H1 (cell line): Measurements from ENCODE around the gene HELT. TPM values are rescaled to one million over a fixed set of nuclear protein-coding genes. Genes with fewer than 3 reads are reported as not detected.

Experiments used
- CTCF ChIA-PET: fragments of 300-600 bp; sonication (Branson Sonifier 250); formaldehyde crosslinking; loops from one replicate; lab custom pipeline; 2021; ENCODE audit not compliant: partially characterized antibody; lab: Charles Lee
- POLR2A ChIA-PET: fragments of 300-600 bp; sonication (Branson Sonifier 250); formaldehyde crosslinking; loops from one replicate; lab custom pipeline; 2021; ENCODE audit warnings: inconsistent platforms; ENCODE audit not compliant: partially characterized antibody; lab: Charles Lee
- DNase-seq, 2 experiments: peaks; one replicate each; pipeline versions ENCODE4 v3.0.0 to v3.0.0-alpha.2; 2010 to 2022; ENCODE audit warnings: low spot score in 2 of 2, low read depth in 1 of 2, mixed read lengths in 1 of 2
- FAIRE-seq: peaks from 2 replicates; lab custom pipeline; 2011; peaks lifted over from hg19 to GRCh38; lab: Jason Lieb, UNC
- H2AFZ ChIP-seq: 2 replicates; pipeline ENCODE4 v1.8.1; 2012; ENCODE audit warnings: low read length, inconsistent platforms
- H2AK5ac ChIP-seq: 2 replicates; pipeline ENCODE4 v1.6.1; 2013; ENCODE audit warnings: low read depth, low read length
- H2BK120ac ChIP-seq: replicated peaks from 2 replicates; pipeline ENCODE3; 2013; ENCODE audit warnings: low read depth, low read length, inconsistent platforms
- H2BK12ac ChIP-seq: 2 replicates; pipeline ENCODE4 v1.6.1; 2013; ENCODE audit warnings: low read depth, low read length
- H2BK15ac ChIP-seq: 2 replicates; pipeline ENCODE4 v1.6.1; 2013; ENCODE audit warnings: low read length
- H2BK20ac ChIP-seq: 2 replicates; pipeline ENCODE4 v1.6.1; 2013; ENCODE audit warnings: low read length
- H2BK5ac ChIP-seq: 2 replicates; pipeline ENCODE4 v1.6.1; 2013; ENCODE audit warnings: low read depth, low read length
- H3K14ac ChIP-seq: 2 replicates; pipeline ENCODE4 v1.6.1; 2013; ENCODE audit warnings: inconsistent platforms; ENCODE audit not compliant: insufficient read length
- H3K18ac ChIP-seq: 2 replicates; pipeline ENCODE4 v1.6.1; 2013; ENCODE audit warnings: low read length; ENCODE audit errors: extremely low read depth
- H3K23ac ChIP-seq: 2 replicates; pipeline ENCODE4 v1.6.1; 2013; ENCODE audit warnings: inconsistent platforms; ENCODE audit not compliant: insufficient read length
- H3K23me2 ChIP-seq: 2 replicates; pipeline ENCODE4 v1.6.1; 2013; ENCODE audit warnings: low read depth, low read length
- H3K27ac ChIP-seq: 2 replicates; pipeline ENCODE4 v1.6.1; 2011; ENCODE audit warnings: low read depth, low read length, inconsistent platforms
- H3K27me3 ChIP-seq, 4 experiments: replicated peaks in 1 of 4; 1 replicate in 1 of 4; 2 replicates in 3 of 4; pipeline versions ENCODE4 v1.6.1 to v1.8.1; 2011 to 2013; ENCODE audit warnings: low read length in 3 of 4, mild to moderate bottlenecking in 3 of 4, inconsistent platforms in 2 of 4, mixed read lengths in 2 of 4, moderate library complexity in 1 of 4; ENCODE audit not compliant: control insufficient read depth in 3 of 4, insufficient read depth in 3 of 4; ENCODE audit errors: extremely low read depth in 1 of 4
- H3K36me3 ChIP-seq, 4 experiments: 2 replicates each; pipeline versions ENCODE4 v1.6.1 to v1.8.1; 2011 to 2013; ENCODE audit warnings: mild to moderate bottlenecking in 4 of 4, low read length in 3 of 4, moderate library complexity in 2 of 4, control low read depth in 1 of 4, inconsistent platforms in 1 of 4; ENCODE audit not compliant: insufficient read depth in 4 of 4, control insufficient read depth in 2 of 4
- H3K4ac ChIP-seq: replicated peaks from 2 replicates; pipeline ENCODE3; 2013; ENCODE audit warnings: low read length, low read depth, mixed read lengths, inconsistent platforms; ENCODE audit not compliant: insufficient read length
- H3K4me1 ChIP-seq, 4 experiments: replicated peaks in 1 of 4; 1 replicate in 1 of 4; 2 replicates in 3 of 4; pipeline versions ENCODE4 v1.6.1 to v1.8.1; 2011 to 2013; ENCODE audit warnings: low read length in 3 of 4, inconsistent platforms in 2 of 4, mixed read lengths in 1 of 4; ENCODE audit not compliant: insufficient read depth in 4 of 4, control insufficient read depth in 3 of 4
- H3K4me2 ChIP-seq, 2 experiments: 2 replicates each; pipeline versions ENCODE4 v1.6.1 to v1.8.1; 2011 to 2013; ENCODE audit warnings: low read depth in 2 of 2, low read length in 2 of 2, control low read depth in 1 of 2, inconsistent platforms in 1 of 2, mild to moderate bottlenecking in 1 of 2; ENCODE audit not compliant: insufficient read depth in 1 of 2
- H3K4me3 ChIP-seq, 4 experiments: fragments of 200-600, 300-600 bp in 1 of 4; sonication (generic), shearing (Covaris generic), sonication (Bioruptor Twin) in 1 of 4; 2 replicates each; pipeline versions ENCODE4 v1.5.1 to v1.8.1; 2011 to 2016; ENCODE audit warnings: low read length in 4 of 4, low read depth in 3 of 4, control low read depth in 2 of 4, inconsistent platforms in 2 of 4, mild to moderate bottlenecking in 2 of 4, mixed read lengths in 1 of 4, moderate library complexity in 1 of 4; ENCODE audit not compliant: insufficient read depth in 2 of 4; ENCODE audit errors: extremely low read depth in 1 of 4
- H3K56ac ChIP-seq: replicated peaks from 2 replicates; pipeline ENCODE3; 2013; ENCODE audit warnings: low read depth, mild to moderate bottlenecking, mixed read lengths, low read length, inconsistent platforms; ENCODE audit not compliant: insufficient read length
- H3K79me1 ChIP-seq: 2 replicates; pipeline ENCODE4 v1.6.1; 2013; ENCODE audit warnings: low read depth, low read length, control low read depth
- H3K79me2 ChIP-seq, 2 experiments: 2 replicates each; pipeline versions ENCODE4 v1.6.1 to v1.8.1; 2012 to 2013; ENCODE audit warnings: low read length in 2 of 2, mild to moderate bottlenecking in 2 of 2, inconsistent platforms in 1 of 2; ENCODE audit not compliant: insufficient read depth in 2 of 2, control insufficient read depth in 1 of 2
- H3K9ac ChIP-seq, 4 experiments: replicated peaks in 1 of 4; 1 replicate in 1 of 4; 2 replicates in 3 of 4; pipeline versions ENCODE4 v1.6.1 to v1.8.1; 2011 to 2013; ENCODE audit warnings: low read depth in 3 of 4, low read length in 3 of 4, control low read depth in 2 of 4, mild to moderate bottlenecking in 2 of 4, moderate library complexity in 2 of 4, inconsistent platforms in 1 of 4; ENCODE audit errors: extremely low read depth in 1 of 4
- H3K9me3 ChIP-seq, 2 experiments: 2 replicates each; pipeline versions ENCODE4 v1.6.1 to v1.8.1; 2012 to 2013; ENCODE audit warnings: mild to moderate bottlenecking in 2 of 2, moderate library complexity in 2 of 2, control low read depth in 1 of 2, inconsistent platforms in 1 of 2, low read depth in 1 of 2, low read length in 1 of 2, mixed read lengths in 1 of 2; ENCODE audit not compliant: insufficient read depth in 2 of 2
- H4K20me1 ChIP-seq, 2 experiments: replicated peaks in 1 of 2; 2 replicates each; pipeline versions ENCODE3 to v1.8.1; 2011 to 2013; ENCODE audit warnings: inconsistent platforms in 2 of 2, low read length in 2 of 2, mild to moderate bottlenecking in 1 of 2; ENCODE audit not compliant: insufficient read depth in 2 of 2, control insufficient read depth in 1 of 2
- H4K5ac ChIP-seq: 2 replicates; pipeline ENCODE4 v1.6.1; 2013; ENCODE audit warnings: low read length, low read depth, mixed read lengths, inconsistent platforms; ENCODE audit not compliant: insufficient read length
- H4K8ac ChIP-seq: 2 replicates; pipeline ENCODE4 v1.8.0; 2013; ENCODE audit warnings: mild to moderate bottlenecking, moderate library complexity, low read length, inconsistent platforms; ENCODE audit not compliant: insufficient read depth; ENCODE audit errors: extremely low read depth
- H4K91ac ChIP-seq: replicated peaks from 2 replicates; pipeline ENCODE3; 2013; ENCODE audit warnings: low read length, mixed read lengths, inconsistent platforms; ENCODE audit not compliant: insufficient read length
- CEBPB ChIP-seq: IDR thresholded peaks from 2 replicates; pipeline ENCODE4 v1.6.1; 2012; ENCODE audit warnings: low read depth, low read length
- CHD1 ChIP-seq: IDR thresholded peaks from 2 replicates; pipeline ENCODE4 v1.6.1; 2012; ENCODE audit warnings: low read depth, low read length, improper control_type of control experiment
- KDM1A ChIP-seq: fragments of 200-600, 300-600 bp; sonication (generic); IDR thresholded peaks from 2 replicates; pipeline ENCODE4 v1.7.1; 2016; ENCODE audit warnings: mild to moderate bottlenecking, low read length, borderline replicate concordance
- KDM5A ChIP-seq: fragments of 200-600 bp; IDR thresholded peaks from 2 replicates; pipeline ENCODE4 v1.7.1; 2012; ENCODE audit warnings: mild to moderate bottlenecking, low read length, inconsistent platforms, mixed read lengths
- NANOG ChIP-seq: IDR thresholded peaks from 2 replicates; pipeline ENCODE4 v1.6.1; 2011; ENCODE audit warnings: low read length, low read depth, mild to moderate bottlenecking, inconsistent platforms; ENCODE audit not compliant: insufficient read depth, poor library complexity, severe bottlenecking
- SP4 ChIP-seq: IDR thresholded peaks from 2 replicates; pipeline ENCODE4 v1.6.1; 2012; ENCODE audit warnings: low read length, inconsistent platforms
- TCF12 ChIP-seq: IDR thresholded peaks from 2 replicates; pipeline ENCODE4 v1.6.1; 2011; ENCODE audit warnings: low read depth, mild to moderate bottlenecking, low read length
- USF2 ChIP-seq: IDR thresholded peaks from 2 replicates; pipeline ENCODE4 v1.6.1; 2011; ENCODE audit warnings: low read length, improper control_type of control experiment
- WGBS, 2 experiments: shearing (Covaris generic) in 1 of 2; methylation state at CpG; one replicate each; pipeline versions ENCODE4 v1.1.6 to v1.1.7; 2013 to 2015; ENCODE audit warnings: low lambda C conversion rate in 2 of 2, mixed read lengths in 2 of 2, inconsistent platforms in 1 of 2, low coverage in 1 of 2, missing lambda C conversion rate in 1 of 2; ENCODE audit not compliant: insufficient replicate concordance in 2 of 2, insufficient coverage in 1 of 2, insufficient read length in 1 of 2; ENCODE audit errors: extremely low coverage in 1 of 2, missing lambda C conversion rate in 1 of 2; 5-methylcytosine and 5-hydroxymethylcytosine counted together
- long read RNA-seq, 2 experiments: library from RNA in 1 of 2; library from capped mRNA in 1 of 2; stranded (forward); transcript quantifications; one replicate each; pipeline ENCODE4 v2.0.0, GENCODE V29; 2021; ENCODE audit warnings: inconsistent platforms in 1 of 2
- polyA minus RNA-seq, 3 experiments: library from RNA; depleted of rRNA, polyadenylated mRNA; stranded (reverse); fragments of >200 nt; gene quantifications; 1 replicate in 2 of 3; 2 replicates in 1 of 3; pipeline ENCODE4 v1.2.3, GENCODE V29; 2011
- polyA plus RNA-seq, 7 experiments: library from polyadenylated mRNA; depleted of rRNA in 3 of 7; stranded (reverse) in 5 of 7; unstranded in 2 of 7; fragments of >200 nt in 5 of 7; fragments of 200-250 nt in 2 of 7; gene quantifications; 1 replicate in 5 of 7; 2 replicates in 1 of 7; 4 replicates in 1 of 7; pipeline versions ENCODE4 v1.2.1 to v1.2.3, GENCODE V29; 2011 to 2013; ENCODE audit warnings: missing spikeins in 2 of 7, mixed read lengths in 2 of 7
- total RNA-seq: library from RNA; stranded (reverse); fragmentation: NEBNext Ultra II Directional; extraction: Animal tissue kit (Norgen Biotek cat#: 25700); gene quantifications from 2 replicates; pipeline ENCODE4 v1.2.1, GENCODE V29; 2021

Gene HELT
- total RNA-seq (0.35 TPM in 1 of 2 replicates, not detected in the other), polyA plus RNA-seq (2011; rRNA removed) (0.28 and 0.32 TPM in 2 replicates), polyA minus RNA-seq (2011; rRNA and poly(A)+ RNA removed) (not detected in 2 replicates)
- 0.22 TPM for polyA plus RNA-seq (2011; cell fraction: cytosol; rRNA removed)
- 0.17 TPM for polyA plus RNA-seq (2011; cell fraction: nucleus; rRNA removed)
- polyA plus RNA-seq (2012, experiment 1 of 2): not detected in 4 replicates
- polyA plus RNA-seq (2012, experiment 2 of 2): not detected
- polyA plus RNA-seq (2013, experiment 1 of 2): 0.08 TPM
- polyA plus RNA-seq (2013, experiment 2 of 2): 0.09 TPM
- polyA minus RNA-seq (2011; cell fraction: cytosol; rRNA and poly(A)+ RNA removed): not detected
- not detected for polyA minus RNA-seq (2011; cell fraction: nucleus; rRNA and poly(A)+ RNA removed)
- long read RNA-seq, experiment 1: 0 reads
- long read RNA-seq, experiment 2: 0 reads

GRCh38 chr4:185017964-185018772 is at the start of gene HELT:
Gene HELT (plus strand): TSS chr4:185018490. CDS start chr4:185018929, 439 bp downstream.
- H3K18ac ChIP-seq: peak within 1 kb of the TSS; percentile 44; the same call in 1 of the 2 replicates
- H3K27me3 ChIP-seq: peaks cover 95 to 100% (median 100%) of the 10 kb centered on the region in 4 experiments
- no peak within 1 kb of the TSS; the same call in 1 of the 2 replicates for H2BK20ac ChIP-seq
- no peak within 1 kb of the TSS; the same call in 1 of the 2 replicates for H2AFZ ChIP-seq
- H3K79me1 ChIP-seq: no peaks in the 10 kb centered on the region
- H3K36me3 ChIP-seq: no peaks in the 10 kb centered on the region; a peak in 1 of 8 replicates
- no peak within 1 kb of the TSS for H3K56ac ChIP-seq
- no peak within 1 kb of the TSS for H3K27ac ChIP-seq
- H3K4me1 ChIP-seq: peaks cover 0 to 61% (median 35%) of the 10 kb centered on the region in 4 experiments; a peak in 6 of 7 replicates
- DNase-seq (peak in 1 of 2 experiments; percentile 76), FAIRE-seq (no peak)
- no peak within 1 kb of the TSS for H3K14ac ChIP-seq
- H4K91ac ChIP-seq: no peak within 1 kb of the TSS
- POLR2A ChIA-PET: interaction anchor here (1.2 to 1.8 kb wide), 4 partner anchors 90 to 378 kb away, joined by 3 to 5 read pairs (median 4); partner anchors contain the start of genes ANKRD37 and SLC25A4
- H3K23ac ChIP-seq: no peak within 1 kb of the TSS
- no peak within 1 kb of the TSS for H2BK12ac ChIP-seq
- H4K8ac ChIP-seq: peak within 1 kb of the TSS; percentile 60
- no peak within 1 kb of the TSS for H3K9ac ChIP-seq
- H2BK120ac ChIP-seq: no peak within 1 kb of the TSS
- CTCF ChIA-PET: interaction anchor here (0.6 to 4.2 kb wide), 11 partner anchors 11 to 495 kb away, joined by 3 to 23 read pairs (median 4); no protein-coding TSS in a partner anchor
- H2AK5ac ChIP-seq: no peak within 1 kb of the TSS
- peak within 1 kb of the TSS; percentile 8 to 53 (median 22); a peak in 7 of 8 replicates for H3K4me3 ChIP-seq
- H3K79me2 ChIP-seq: no peaks in the 10 kb centered on the region
- no peaks in the 10 kb centered on the region; a peak in 1 of 4 replicates for H3K9me3 ChIP-seq
- peaks cover 13 to 16% of the 10 kb centered on the region in 2 experiments for H4K20me1 ChIP-seq
- no peak within 1 kb of the TSS for H4K5ac ChIP-seq
- no peak within 1 kb of the TSS for H2BK15ac ChIP-seq
- H3K23me2 ChIP-seq: peaks cover 21% of the 10 kb centered on the region; the same call in 1 of the 2 replicates
- peak within 1 kb of the TSS; percentile 80 to 92 for H3K4me2 ChIP-seq
- WGBS, 2 experiments: 3% methylated on average over 51 of the region's 58 CpGs; no CpG with 5 or more reads in 1 of the 2 experiments
- no peak within 1 kb of the TSS for H3K4ac ChIP-seq
- no peak within 1 kb of the TSS for H2BK5ac ChIP-seq
- peak; percentile 81 for TF ChIP-seq USF2
- no peak for TF ChIP-seq NANOG
- TF ChIP-seq CHD1: no peak
- no peak for TF ChIP-seq SP4
- no peak for TF ChIP-seq KDM1A
- no peak for TF ChIP-seq KDM5A
- 0 out of 2 replicates have a peak, but pooled peaks have one; percentile 10 for TF ChIP-seq TCF12
- no peak for TF ChIP-seq CEBPB
